Type B pancreatic cell (in vitro differentiated cells): ENCODE results near the gene CEP83. TPM values are rescaled to one million over a fixed set of nuclear protein-coding genes. Genes with fewer than 3 reads are reported as not detected.

Source experiments
- DNase-seq: peaks from one replicate; pipeline ENCODE4 v3.0.0; 2021; ENCODE audit warnings: mixed read lengths; ENCODE audit not compliant: unreplicated experiment; ENCODE audit errors: extremely low spot score
- H3K27ac Mint-ChIP-seq: 2 replicates; pipeline ENCODE4 v1.8.0; 2021; ENCODE audit warnings: mild to moderate bottlenecking, mixed read lengths
- H3K27me3 Mint-ChIP-seq: 2 replicates; pipeline ENCODE4 v1.8.0; 2021; ENCODE audit warnings: mixed read lengths
- H3K36me3 Mint-ChIP-seq: 2 replicates; pipeline ENCODE4 v1.8.0; 2021; ENCODE audit warnings: mixed read lengths
- H3K4me1 Mint-ChIP-seq: one replicate; pipeline ENCODE4 v1.8.0; 2021; ENCODE audit warnings: mixed read lengths; ENCODE audit not compliant: unreplicated experiment
- H3K4me3 Mint-ChIP-seq: 2 replicates; pipeline ENCODE4 v1.8.0; 2021; ENCODE audit warnings: mild to moderate bottlenecking, mixed read lengths
- H3K9me3 Mint-ChIP-seq: 2 replicates; pipeline ENCODE4 v1.8.0; 2021; ENCODE audit warnings: mixed read lengths
- CTCF ChIP-seq: fragments of 200-600 bp; sonication (generic); conservative IDR thresholded peaks from 2 replicates; pipeline ENCODE4 v1.5.0; 2021; ENCODE audit warnings: antibody characterized with exemption, mild to moderate bottlenecking
- total RNA-seq: library from RNA; stranded (reverse); gene quantifications from 2 replicates; pipeline ENCODE4 v1.2.1, GENCODE V29; 2021; ENCODE audit warnings: low replicate concordance

The CEP83 gene
- total RNA-seq, 1 donor from 2014 or later: 22.1 TPM

GRCh38 chr12:94488463-94488862, 28.8 kb upstream of the CEP83 start:
- TF ChIP-seq CTCF: no peak
- no peak overlapping the region for H3K4me3 Mint-ChIP-seq
- no peaks in the 10 kb centered on the region for H3K36me3 Mint-ChIP-seq
- H3K27me3 Mint-ChIP-seq: no peaks in the 10 kb centered on the region
- H3K9me3 Mint-ChIP-seq: no peaks in the 10 kb centered on the region
- H3K4me1 Mint-ChIP-seq: peaks cover 4% of the 10 kb centered on the region
- no peak for DNase-seq
- H3K27ac Mint-ChIP-seq: no peak overlapping the region

- no peak for TF ChIP-seq CTCF
- Mint-ChIP-seq H3K4me3 (no peak overlapping the region), H3K36me3 (no peaks in the 10 kb centered on the region), H3K9me3 (no peaks in the 10 kb centered on the region), H3K27me3 (no peaks in the 10 kb centered on the region), H3K27ac (no peak overlapping the region), H3K4me1 (no peaks in the 10 kb centered on the region)
- no peak for DNase-seq
Observed at GRCh38 chr12:94481734-94482133, 22.1 kb upstream of the CEP83 start.

- Mint-ChIP-seq H3K27ac (no peak overlapping the region), H3K4me1 (no peaks in the 10 kb centered on the region), H3K4me3 (no peak overlapping the region), H3K36me3 (no peaks in the 10 kb centered on the region), H3K27me3 (peaks cover 20% of the 10 kb centered on the region), H3K9me3 (no peaks in the 10 kb centered on the region)
- TF ChIP-seq CTCF: no peak
- DNase-seq: no peak
Observed at GRCh38 chr12:94469522-94469921, 9.9 kb upstream of the CEP83 start.

- Mint-ChIP-seq H3K9me3 (no peaks in the 10 kb centered on the region), H3K27ac (peak overlapping the region; percentile 49), H3K36me3 (peaks cover 15% of the 10 kb centered on the region), H3K27me3 (no peaks in the 10 kb centered on the region), H3K4me1 (peaks cover 18% of the 10 kb centered on the region), H3K4me3 (peak overlapping the region; percentile 97)
- no peak for DNase-seq
- no peak for TF ChIP-seq CTCF
Observed at GRCh38 chr12:94460616-94460959, 921 bp upstream of the CEP83 start.

- DNase-seq: peak; percentile 69
- Mint-ChIP-seq H3K36me3 (peaks cover 28% of the 10 kb centered on the region), H3K27me3 (no peaks in the 10 kb centered on the region), H3K4me1 (peaks cover 18% of the 10 kb centered on the region), H3K4me3 (peak overlapping the region; percentile 97), H3K27ac (peak overlapping the region; percentile 49), H3K9me3 (no peaks in the 10 kb centered on the region)
- no peak for TF ChIP-seq CTCF
Observed at GRCh38 chr12:94458877-94459727, 565 bp downstream of the CEP83 start.
